MCF 10A (cell line): ENCODE results near the gene KCNAB2. TPM values are rescaled to one million over a fixed set of nuclear protein-coding genes. Genes with fewer than 3 reads are reported as not detected.

Experiments used
- BruUV-seq: library from RNA; stranded (reverse); fragments of 400-500 nt; replicated peaks from 2 replicates; lab custom pipeline; 2021; lab: Mats Ljungman, UMichigan
- CTCF ChIA-PET: fragments of 300-600 bp; sonication (Branson Sonifier 250); formaldehyde crosslinking; extraction: SDS; loops from one replicate; lab custom pipeline; 2021; ENCODE audit warnings: antibody characterized with exemption, inconsistent platforms; lab: Yijun Ruan, JAX
- POLR2A ChIA-PET: fragments of 300-600, 350-650 bp; sonication (Branson Sonifier 250); formaldehyde crosslinking; extraction: SDS; loops from one replicate; lab custom pipeline; 2020; ENCODE audit warnings: antibody characterized with exemption, inconsistent platforms; lab: Yijun Ruan, JAX
- DNase-seq: peaks from one replicate; pipeline ENCODE4 v3.0.0-alpha.2; 2018; ENCODE audit not compliant: unreplicated experiment
- H3K27ac Mint-ChIP-seq: one replicate; pipeline ENCODE4 v1.8.0; 2022; ENCODE audit warnings: mild to moderate bottlenecking, low read depth, mixed read lengths; ENCODE audit not compliant: unreplicated experiment
- H3K27me3 Mint-ChIP-seq: one replicate; pipeline ENCODE4 v1.8.0; 2022; ENCODE audit warnings: mixed read lengths; ENCODE audit not compliant: insufficient read depth, unreplicated experiment
- H3K36me3 Mint-ChIP-seq: one replicate; pipeline ENCODE4 v1.8.0; 2022; ENCODE audit warnings: mild to moderate bottlenecking, moderate library complexity, mixed read lengths; ENCODE audit not compliant: insufficient read depth, unreplicated experiment
- H3K4me1 Mint-ChIP-seq: one replicate; pipeline ENCODE4 v1.8.0; 2022; ENCODE audit warnings: mixed read lengths; ENCODE audit not compliant: insufficient read depth, unreplicated experiment
- H3K4me3 Mint-ChIP-seq: one replicate; pipeline ENCODE4 v1.8.0; 2022; ENCODE audit warnings: mild to moderate bottlenecking, moderate library complexity, mixed read lengths; ENCODE audit not compliant: unreplicated experiment
- H3K9me3 Mint-ChIP-seq: one replicate; pipeline ENCODE4 v1.8.0; 2022; ENCODE audit warnings: mixed read lengths; ENCODE audit not compliant: unreplicated experiment
- intact Hi-C: fragments of 100-400 bp; cut with micrococcal nuclease; formaldehyde crosslinking; loops from 2 replicates; pipeline ENCODE4 v1.14.1; 2022
- total RNA-seq: library from RNA; stranded (reverse); gene quantifications from 2 replicates; pipeline ENCODE4 v1.2.3, GENCODE V29; 2022
- TF ChIP-seq, protein P1 (sequence below): fragments of 200-600 bp; IDR thresholded peaks from one replicate; pipeline ENCODE4 v1.8.0; 2022; ENCODE audit warnings: antibody characterized with exemption, mild to moderate bottlenecking; ENCODE audit not compliant: unreplicated experiment

KCNAB2 gene
- total RNA-seq, 1 experiment from 2014 or later, result 11.8 TPM

DNA sequence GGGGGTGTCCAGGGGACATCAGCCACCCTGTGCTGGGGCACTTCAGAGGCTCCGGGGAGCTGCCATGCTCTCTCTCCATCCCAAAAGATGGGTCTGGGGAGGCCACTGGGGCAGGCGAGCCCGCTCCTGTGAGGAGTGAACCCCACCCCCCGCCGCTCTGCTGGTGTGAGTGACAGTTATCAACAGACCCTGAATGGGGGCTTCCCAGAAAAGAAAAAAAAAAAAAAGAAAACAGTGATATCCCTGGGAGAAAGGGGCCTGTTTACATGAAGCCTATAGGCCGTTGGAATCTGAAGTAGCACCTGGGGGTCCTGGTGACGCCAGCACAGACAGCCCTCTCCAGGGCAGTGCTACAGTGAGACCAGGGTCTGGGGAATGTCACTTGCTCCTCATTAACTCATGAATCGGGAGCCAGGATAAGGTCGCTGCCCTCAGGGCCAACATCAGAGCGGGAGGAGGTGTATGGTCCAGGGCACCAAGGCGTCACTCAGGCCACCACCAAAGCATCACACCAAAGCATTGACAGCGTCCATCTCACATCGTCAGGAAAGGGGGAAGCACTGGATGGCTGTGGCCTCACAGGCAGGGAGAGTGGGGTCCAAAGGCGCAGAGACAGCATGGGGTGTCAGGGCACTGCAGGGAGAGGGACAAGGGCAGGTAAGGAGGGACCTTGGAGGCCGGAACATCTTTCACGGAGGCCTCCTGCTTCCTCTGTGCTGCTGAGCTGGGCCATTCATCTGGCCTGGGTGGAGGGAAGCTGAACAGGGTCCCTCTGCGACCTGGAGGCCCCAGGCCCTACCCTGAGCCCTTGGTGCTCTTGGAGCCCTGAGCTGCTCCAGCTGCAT lies 45.0 kb upstream of the KCNAB2 start:
- CTCF ChIA-PET, result no interaction called here
- no peak for DNase-seq

DNA sequence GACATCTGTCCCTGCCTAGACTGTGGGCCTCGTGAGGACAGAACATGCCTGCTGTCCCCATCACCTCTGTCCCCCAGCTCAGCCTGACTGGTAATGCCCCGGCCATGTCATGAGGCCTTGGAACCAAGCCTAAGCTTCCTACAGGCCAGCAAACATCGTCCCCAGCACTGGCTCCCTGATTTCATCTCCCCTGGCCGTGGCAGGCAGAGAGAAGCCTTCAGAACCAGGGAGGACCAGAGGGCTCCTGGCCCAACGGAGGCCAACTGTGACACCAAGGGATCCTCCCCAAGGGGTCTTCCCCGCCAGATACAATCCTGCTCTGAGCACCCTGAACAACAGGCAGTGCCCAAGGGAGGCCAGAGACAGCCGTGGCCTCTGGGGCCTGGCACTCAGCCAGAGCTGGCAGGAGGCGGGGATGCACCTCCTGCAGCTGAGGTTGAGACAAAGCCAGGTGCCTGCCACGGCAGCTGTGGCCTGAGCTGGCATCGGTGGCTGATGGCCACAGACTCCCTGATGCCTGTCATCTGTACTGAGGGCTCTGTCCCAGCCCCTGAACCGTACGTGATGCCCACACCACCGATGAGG lies 43.6 kb upstream of the KCNAB2 start:
- Mint-ChIP-seq H3K36me3 (no peaks in the 10 kb centered on the region), H3K4me1 (no peaks in the 10 kb centered on the region), H3K4me3 (no peak overlapping the region), H3K9me3 (no peaks in the 10 kb centered on the region), H3K27ac (no peak overlapping the region), H3K27me3 (no peaks in the 10 kb centered on the region)
- TF ChIP-seq, protein P1, sequence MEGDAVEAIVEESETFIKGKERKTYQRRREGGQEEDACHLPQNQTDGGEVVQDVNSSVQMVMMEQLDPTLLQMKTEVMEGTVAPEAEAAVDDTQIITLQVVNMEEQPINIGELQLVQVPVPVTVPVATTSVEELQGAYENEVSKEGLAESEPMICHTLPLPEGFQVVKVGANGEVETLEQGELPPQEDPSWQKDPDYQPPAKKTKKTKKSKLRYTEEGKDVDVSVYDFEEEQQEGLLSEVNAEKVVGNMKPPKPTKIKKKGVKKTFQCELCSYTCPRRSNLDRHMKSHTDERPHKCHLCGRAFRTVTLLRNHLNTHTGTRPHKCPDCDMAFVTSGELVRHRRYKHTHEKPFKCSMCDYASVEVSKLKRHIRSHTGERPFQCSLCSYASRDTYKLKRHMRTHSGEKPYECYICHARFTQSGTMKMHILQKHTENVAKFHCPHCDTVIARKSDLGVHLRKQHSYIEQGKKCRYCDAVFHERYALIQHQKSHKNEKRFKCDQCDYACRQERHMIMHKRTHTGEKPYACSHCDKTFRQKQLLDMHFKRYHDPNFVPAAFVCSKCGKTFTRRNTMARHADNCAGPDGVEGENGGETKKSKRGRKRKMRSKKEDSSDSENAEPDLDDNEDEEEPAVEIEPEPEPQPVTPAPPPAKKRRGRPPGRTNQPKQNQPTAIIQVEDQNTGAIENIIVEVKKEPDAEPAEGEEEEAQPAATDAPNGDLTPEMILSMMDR, result no peak
- CTCF ChIA-PET, result interaction anchor here (0.6 to 1.3 kb wide), 2 partner anchors 18 to 1217 kb away, joined by 3 read pairs; no protein-coding TSS in a partner anchor
- POLR2A ChIA-PET, result interaction anchor here (0.6 to 1.2 kb wide), 3 partner anchors 23 to 492 kb away, joined by 3 to 4 read pairs (median 4); no protein-coding TSS in a partner anchor
- peak; percentile 38 for DNase-seq
- intact Hi-C loops, result no loop called here
- no TSS peak for BruUV-seq

More for the DNA sequence above, 45.0 kb upstream of the KCNAB2 start:
- Mint-ChIP-seq H3K4me3 (no peak overlapping the region), H3K4me1 (no peaks in the 10 kb centered on the region), H3K27ac (no peak overlapping the region), H3K9me3 (no peaks in the 10 kb centered on the region), H3K27me3 (no peaks in the 10 kb centered on the region), H3K36me3 (peaks cover 6% of the 10 kb centered on the region)
- no TSS peak for BruUV-seq
- TF ChIP-seq, protein P1, result no peak
- intact Hi-C loops, result no loop called here
- POLR2A ChIA-PET, result interaction anchor here (1.2 kb wide), 1 partner anchor 26 kb away, joined by 4 read pairs; no protein-coding TSS in a partner anchor

DNA sequence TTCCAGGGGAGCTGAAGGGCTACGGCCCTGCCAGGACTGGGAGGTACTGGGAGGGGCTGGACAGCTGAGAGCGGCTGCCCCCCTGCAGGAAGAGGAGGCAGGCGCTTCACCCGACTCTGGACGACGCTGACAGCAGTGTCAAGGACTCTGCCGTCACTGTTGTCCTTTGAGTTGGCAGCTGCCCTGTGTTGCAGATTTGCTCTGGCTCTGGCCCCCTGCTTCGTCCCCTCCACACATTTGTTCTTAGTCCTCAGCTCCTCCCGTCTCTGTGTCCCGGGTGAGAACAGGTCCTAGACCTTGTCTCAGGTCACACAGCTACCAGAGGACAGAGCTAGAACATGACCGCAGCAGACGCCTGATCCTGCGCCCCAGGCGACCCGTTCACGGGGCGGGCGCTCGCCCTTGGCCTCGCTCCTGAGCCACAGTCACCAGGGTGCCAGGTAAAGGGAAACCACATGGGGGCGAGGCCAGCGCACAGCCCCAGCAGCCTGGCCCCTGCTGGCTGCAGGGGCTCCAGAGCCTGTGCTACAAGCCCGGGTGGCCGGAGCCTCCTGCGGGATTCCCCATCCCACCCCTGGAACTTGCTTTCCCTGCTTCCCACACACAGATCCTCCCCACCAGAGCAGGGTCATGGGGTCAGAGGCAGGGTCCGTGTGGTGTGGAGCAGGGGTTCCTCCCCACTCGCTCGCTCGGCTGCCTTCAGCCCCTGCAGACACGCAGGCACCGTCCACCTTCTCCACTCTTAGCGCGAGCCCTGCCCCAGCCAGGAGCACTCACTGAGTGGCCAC lies 42.8 kb upstream of the KCNAB2 start:
- TF ChIP-seq, protein P1, result no peak
- H3K36me3 Mint-ChIP-seq, result no peaks in the 10 kb centered on the region
- no peak for DNase-seq
- no peaks in the 10 kb centered on the region for H3K9me3 Mint-ChIP-seq
- POLR2A ChIA-PET, result interaction anchor here (0.6 to 0.7 kb wide), 2 partner anchors 22 to 493 kb away, joined by 3 to 4 read pairs; no protein-coding TSS in a partner anchor
- H3K4me3 Mint-ChIP-seq, result no peak overlapping the region
- no peaks in the 10 kb centered on the region for H3K27me3 Mint-ChIP-seq
- CTCF ChIA-PET, result interaction anchor here (0.9 to 1.3 kb wide), 3 partner anchors 9 to 19 kb away, joined by 3 to 4 read pairs (median 3); no protein-coding TSS in a partner anchor
- H3K27ac Mint-ChIP-seq, result no peak overlapping the region
- no TSS peak for BruUV-seq
- no peaks in the 10 kb centered on the region for H3K4me1 Mint-ChIP-seq
- intact Hi-C loops, result no loop called here
